Fibroblast of skin of left biceps (primary cell): ENCODE measurements around the gene SERPINE1.
"Not testable (repeated sequence)": the region's sequence is repeated elsewhere in the genome, so short reads cannot be mapped to it uniquely, and the experiment has no call there.

ENCODE experiments used
- DNase-seq, 2 experiments: peaks; one replicate each; pipeline ENCODE4 v3.0.0-alpha.2; 2013; ENCODE audit warnings: low read depth in 2 of 2

SERPINE1 gene

GRCh38 chr7:101102026-101102425, 24.9 kb upstream of the SERPINE1 start:
- no peak for DNase-seq

- not testable (repeated sequence) for DNase-seq
Observed at GRCh38 chr7:101103701-101104100, 23.2 kb upstream of the SERPINE1 start.

GRCh38 chr7:101104193-101104713, 22.7 kb upstream of the SERPINE1 start:
- no peak for DNase-seq

- no peak for DNase-seq
Observed at GRCh38 chr7:101104799-101105198, 22.1 kb upstream of the SERPINE1 start.

- DNase-seq: not testable (repeated sequence)
Observed at GRCh38 chr7:101105248-101105647, 21.7 kb upstream of the SERPINE1 start.

GRCh38 chr7:101106386-101106785, 20.5 kb upstream of the SERPINE1 start:
- DNase-seq: no peak

GRCh38 chr7:101108330-101108857, 18.5 kb upstream of the SERPINE1 start:
- DNase-seq: no peak

GRCh38 chr7:101108961-101109360, 17.9 kb upstream of the SERPINE1 start:
- DNase-seq: no peak

GRCh38 chr7:101109368-101109767, 17.5 kb upstream of the SERPINE1 start:
- DNase-seq: no peak

- no peak for DNase-seq
Observed at GRCh38 chr7:101111261-101111660, 15.6 kb upstream of the SERPINE1 start.

GRCh38 chr7:101112233-101112632, 14.7 kb upstream of the SERPINE1 start:
- DNase-seq: no peak

GRCh38 chr7:101113140-101113539, 13.8 kb upstream of the SERPINE1 start:
- not testable (repeated sequence) for DNase-seq

- DNase-seq: no peak
Observed at GRCh38 chr7:101113836-101114235, 13.1 kb upstream of the SERPINE1 start.

- no peak for DNase-seq
Observed at GRCh38 chr7:101114492-101114891, 12.4 kb upstream of the SERPINE1 start.

GRCh38 chr7:101115215-101115614, 11.7 kb upstream of the SERPINE1 start:
- DNase-seq: no peak

GRCh38 chr7:101116898-101117297, 10.0 kb upstream of the SERPINE1 start:
- DNase-seq: no peak

- DNase-seq: no peak
Observed at GRCh38 chr7:101118856-101119255, 8.0 kb upstream of the SERPINE1 start.

- DNase-seq: no peak
Observed at GRCh38 chr7:101119876-101120275, 7.0 kb upstream of the SERPINE1 start.

- no peak for DNase-seq
Observed at GRCh38 chr7:101120315-101120714, 6.6 kb upstream of the SERPINE1 start.

GRCh38 chr7:101121631-101121990, 5.3 kb upstream of the SERPINE1 start:
- not testable (repeated sequence) for DNase-seq

- peak; percentile 98 to 99 for DNase-seq
Observed at GRCh38 chr7:101121991-101122932, 4.6 kb upstream of the SERPINE1 start.

GRCh38 chr7:101122933-101123702, 3.8 kb upstream of the SERPINE1 start:
- DNase-seq: no peak
